ENCODE results near the gene FAM204A.

- TF ChIP-seq POLR2AphosphoS5 (IDR thresholded peaks at IDR 0.05; ENCODE audit: low read depth, low read length) (no peak), POLR2A (IDR thresholded peaks at IDR 0.05; ENCODE audit: low read depth, low read length) (no peak), TAF1 (IDR thresholded peaks at IDR 0.05; ENCODE audit: borderline replicate concordance, low read depth, low read length) (no peak)
Measured at GRCh38 chr10:118343549-118343948, 1.4 kb upstream of the FAM204A start.
